Testis (tissue), 2 donors: Measurements from ENCODE around the gene NOP16.

Source experiments
- POLR2A ChIP-seq: fragments of 450-650 bp; IDR thresholded peaks from one replicate; pipeline ENCODE4 v1.6.1; 2017; ENCODE audit warnings: antibody characterized with exemption, mild to moderate bottlenecking, moderate library complexity
- TF ChIP-seq, protein P1 (sequence below), 3 experiments: fragments of 450-650 bp in 2 of 3; fragments of 200-600 bp in 1 of 3; sonication (generic) in 1 of 3; IDR thresholded peaks; one replicate each; pipeline ENCODE4 v1.5.1; 2016 to 2019; ENCODE audit warnings: antibody characterized with exemption in 3 of 3, mild to moderate bottlenecking in 2 of 3, moderate library complexity in 1 of 3

DNA sequence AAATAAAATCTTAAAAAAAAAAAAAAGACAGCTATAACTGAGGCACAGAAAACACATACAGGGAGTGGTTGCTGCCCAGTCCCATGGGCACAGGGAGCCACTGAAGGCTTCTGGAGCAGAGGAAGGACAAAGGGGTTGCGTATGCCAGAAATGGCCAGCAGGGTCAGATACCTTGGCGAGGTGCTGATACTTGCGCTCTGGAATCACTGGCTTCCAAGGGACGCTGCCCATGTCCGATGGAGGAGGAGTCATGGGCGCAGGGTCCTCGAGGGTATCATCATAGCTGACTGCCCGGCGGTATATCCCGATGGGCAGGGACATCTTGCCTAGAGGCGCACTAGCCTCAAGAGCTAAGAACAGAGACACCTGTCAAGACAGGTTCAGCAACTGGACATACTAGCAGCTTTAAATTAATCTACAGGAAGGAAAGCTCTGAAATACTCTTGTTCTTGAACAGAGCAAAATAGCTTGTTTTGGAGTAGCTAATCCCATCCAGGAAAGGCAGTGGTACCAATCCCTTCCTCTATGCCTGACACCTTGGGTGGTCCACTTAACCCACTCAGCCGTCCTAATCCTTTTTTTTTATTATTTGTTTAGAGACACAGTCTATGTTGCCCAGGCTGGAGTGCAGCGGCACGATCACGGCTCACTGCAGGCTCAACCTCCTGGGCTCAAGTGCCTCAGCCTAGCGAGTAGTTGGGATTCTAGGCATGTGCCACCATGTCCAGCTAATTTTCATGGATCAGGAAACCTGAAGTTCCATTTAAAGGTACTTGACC lies 32.8 kb downstream of the NOP16 start:
- TF ChIP-seq, protein P1, sequence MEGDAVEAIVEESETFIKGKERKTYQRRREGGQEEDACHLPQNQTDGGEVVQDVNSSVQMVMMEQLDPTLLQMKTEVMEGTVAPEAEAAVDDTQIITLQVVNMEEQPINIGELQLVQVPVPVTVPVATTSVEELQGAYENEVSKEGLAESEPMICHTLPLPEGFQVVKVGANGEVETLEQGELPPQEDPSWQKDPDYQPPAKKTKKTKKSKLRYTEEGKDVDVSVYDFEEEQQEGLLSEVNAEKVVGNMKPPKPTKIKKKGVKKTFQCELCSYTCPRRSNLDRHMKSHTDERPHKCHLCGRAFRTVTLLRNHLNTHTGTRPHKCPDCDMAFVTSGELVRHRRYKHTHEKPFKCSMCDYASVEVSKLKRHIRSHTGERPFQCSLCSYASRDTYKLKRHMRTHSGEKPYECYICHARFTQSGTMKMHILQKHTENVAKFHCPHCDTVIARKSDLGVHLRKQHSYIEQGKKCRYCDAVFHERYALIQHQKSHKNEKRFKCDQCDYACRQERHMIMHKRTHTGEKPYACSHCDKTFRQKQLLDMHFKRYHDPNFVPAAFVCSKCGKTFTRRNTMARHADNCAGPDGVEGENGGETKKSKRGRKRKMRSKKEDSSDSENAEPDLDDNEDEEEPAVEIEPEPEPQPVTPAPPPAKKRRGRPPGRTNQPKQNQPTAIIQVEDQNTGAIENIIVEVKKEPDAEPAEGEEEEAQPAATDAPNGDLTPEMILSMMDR (IDR thresholded peaks at IDR 0.05), result no peak
- no peak for TF ChIP-seq POLR2A
